ENCODE results near the gene AMH.

DNA sequence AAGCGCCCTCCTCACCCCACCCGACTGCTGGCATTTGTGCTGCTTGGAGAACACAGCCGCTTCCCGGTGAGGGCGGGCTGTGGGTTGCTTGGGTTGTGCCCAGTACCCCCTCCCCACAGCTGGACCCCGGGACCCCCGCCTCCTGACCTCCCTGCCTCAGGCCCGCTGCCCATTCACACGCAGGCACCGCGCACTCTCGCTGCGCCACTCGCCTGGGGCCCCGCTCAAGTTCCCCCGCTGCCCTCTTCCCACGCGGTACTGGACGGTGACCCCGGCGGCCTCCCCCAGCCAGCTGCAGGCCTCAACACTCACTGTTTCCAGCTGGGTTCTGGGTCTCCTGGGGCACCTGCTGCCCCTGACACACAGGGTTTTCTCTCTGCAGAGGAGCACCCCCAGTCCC is 29.4 kb upstream of the AMH start:
- TF ChIP-seq, protein P1, sequence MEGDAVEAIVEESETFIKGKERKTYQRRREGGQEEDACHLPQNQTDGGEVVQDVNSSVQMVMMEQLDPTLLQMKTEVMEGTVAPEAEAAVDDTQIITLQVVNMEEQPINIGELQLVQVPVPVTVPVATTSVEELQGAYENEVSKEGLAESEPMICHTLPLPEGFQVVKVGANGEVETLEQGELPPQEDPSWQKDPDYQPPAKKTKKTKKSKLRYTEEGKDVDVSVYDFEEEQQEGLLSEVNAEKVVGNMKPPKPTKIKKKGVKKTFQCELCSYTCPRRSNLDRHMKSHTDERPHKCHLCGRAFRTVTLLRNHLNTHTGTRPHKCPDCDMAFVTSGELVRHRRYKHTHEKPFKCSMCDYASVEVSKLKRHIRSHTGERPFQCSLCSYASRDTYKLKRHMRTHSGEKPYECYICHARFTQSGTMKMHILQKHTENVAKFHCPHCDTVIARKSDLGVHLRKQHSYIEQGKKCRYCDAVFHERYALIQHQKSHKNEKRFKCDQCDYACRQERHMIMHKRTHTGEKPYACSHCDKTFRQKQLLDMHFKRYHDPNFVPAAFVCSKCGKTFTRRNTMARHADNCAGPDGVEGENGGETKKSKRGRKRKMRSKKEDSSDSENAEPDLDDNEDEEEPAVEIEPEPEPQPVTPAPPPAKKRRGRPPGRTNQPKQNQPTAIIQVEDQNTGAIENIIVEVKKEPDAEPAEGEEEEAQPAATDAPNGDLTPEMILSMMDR (conservative IDR thresholded peaks at IDR 0.05), result no peak
- no peak for TF ChIP-seq ZFX (IDR thresholded peaks at IDR 0.05)
